Inflammatory macrophage treated with lipopolysaccharide for 1 hour (primary cell): ENCODE results near the gene BCAS3.
"Not testable (repeated sequence)": the region's sequence is repeated elsewhere in the genome, so short reads cannot be mapped to it uniquely, and the experiment has no call there.

Experiments
- DNase-seq, 2 donors: peaks; one replicate each; pipeline ENCODE4 v3.0.0-alpha.2; 2020 to 2022

Gene BCAS3

GRCh38 chr17:61015966-61016365, 338.3 kb downstream of the BCAS3 start:
- no peak for DNase-seq

GRCh38 chr17:61017317-61018006, 339.8 kb downstream of the BCAS3 start:
- DNase-seq: no peak

GRCh38 chr17:61018938-61019337, 341.3 kb downstream of the BCAS3 start:
- no peak for DNase-seq

DNA sequence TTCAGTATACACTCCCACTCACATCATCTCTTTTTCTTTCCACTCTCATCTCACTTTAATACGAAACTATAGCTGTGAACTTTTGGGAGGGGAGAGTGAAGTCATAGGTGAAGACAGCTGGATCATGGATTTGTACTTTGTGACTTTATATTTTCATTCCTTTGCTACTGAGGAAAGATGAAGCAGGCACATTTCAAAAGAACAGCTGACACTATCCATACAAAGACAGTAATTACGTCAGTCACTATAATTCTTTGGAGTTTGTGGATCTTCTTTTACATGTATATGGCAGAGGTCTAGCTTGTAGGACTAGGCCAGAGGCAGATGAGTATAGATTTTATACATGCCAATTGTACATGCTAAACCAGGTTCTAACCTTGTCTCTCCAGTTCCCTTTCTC, 346.3 kb downstream of the BCAS3 start:
- DNase-seq: no peak

DNA sequence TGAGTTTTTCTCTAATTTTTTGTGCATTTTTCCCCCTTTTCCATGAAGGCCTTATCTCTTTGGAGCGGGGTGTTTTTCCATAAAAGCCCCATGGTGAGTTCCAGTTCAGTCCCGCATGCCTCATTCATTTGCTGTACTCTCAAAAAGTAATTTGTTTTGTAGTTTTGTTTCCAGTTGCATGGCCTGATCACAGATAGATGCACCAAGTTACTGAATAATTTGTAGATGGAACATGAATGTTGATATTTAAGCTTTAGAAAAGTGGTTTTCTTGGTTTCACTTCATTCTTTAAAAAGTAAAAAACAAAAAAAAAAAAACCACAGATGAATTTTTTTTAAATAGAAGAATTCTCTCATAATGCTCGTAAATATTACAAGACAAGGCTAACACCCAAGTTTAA, 349.2 kb downstream of the BCAS3 start:
- no peak for DNase-seq

DNA sequence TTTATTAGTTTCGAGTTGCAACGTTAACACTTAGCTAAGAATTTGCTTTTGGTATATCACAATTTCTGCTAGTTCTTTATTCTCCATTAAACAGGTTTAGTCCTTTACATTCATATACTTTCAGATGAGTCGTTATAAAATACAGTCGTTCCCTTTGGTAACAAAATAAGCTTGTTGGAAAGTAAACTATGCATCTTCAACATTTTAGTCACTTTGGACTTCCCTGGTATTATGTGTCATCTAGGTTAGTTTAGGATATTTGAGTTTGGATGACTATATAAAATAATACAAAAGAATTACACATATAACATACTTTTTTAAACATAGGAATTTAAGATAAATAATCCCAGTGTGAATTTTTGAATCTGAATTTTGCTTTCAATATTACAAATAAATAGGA, 351.5 kb downstream of the BCAS3 start:
- DNase-seq: no peak

GRCh38 chr17:61040666-61041065, 363.0 kb downstream of the BCAS3 start:
- DNase-seq: no peak

DNA sequence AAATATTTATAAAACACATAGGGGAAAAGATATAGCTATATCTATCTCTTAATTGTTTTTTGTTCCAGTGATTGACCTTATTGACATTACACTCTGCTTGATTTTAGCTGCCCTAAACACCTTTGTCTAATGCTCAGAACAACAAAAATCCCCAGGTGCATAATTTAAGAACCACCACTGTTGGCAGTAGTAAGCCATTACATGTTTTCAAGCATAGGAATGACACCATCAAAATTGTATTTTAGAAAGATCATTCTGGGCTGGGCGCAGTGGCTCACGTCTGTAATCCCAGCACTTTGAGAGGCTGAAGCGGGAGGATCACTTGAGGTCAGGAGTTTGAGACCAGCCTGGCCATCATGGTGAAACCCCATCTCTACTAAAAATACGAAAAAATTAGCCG, 364.7 kb downstream of the BCAS3 start:
- not testable (repeated sequence) for DNase-seq

DNA sequence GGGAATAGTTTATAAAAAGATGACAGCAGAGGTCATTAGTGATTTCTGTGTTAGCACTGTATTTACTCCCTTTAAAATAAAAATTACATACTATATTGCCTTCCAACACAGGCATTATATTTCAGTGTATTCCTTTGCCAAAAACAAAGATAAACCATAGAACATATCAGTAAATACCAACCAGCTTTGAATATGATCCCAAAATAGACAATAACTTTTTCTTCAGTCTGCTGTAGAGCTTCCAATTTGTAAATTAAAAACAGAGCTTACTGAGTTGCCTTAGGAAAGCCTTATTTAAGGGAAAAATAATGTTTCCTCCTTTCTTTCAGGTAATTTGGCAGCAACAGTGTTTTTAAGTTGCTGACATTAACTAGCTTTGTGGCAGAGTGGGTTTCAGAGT, 369.9 kb downstream of the BCAS3 start:
- no peak for DNase-seq

GRCh38 chr17:61048376-61049106, 370.9 kb downstream of the BCAS3 start:
- DNase-seq: no peak

GRCh38 chr17:61053469-61053868, 375.8 kb downstream of the BCAS3 start:
- no peak for DNase-seq

DNA sequence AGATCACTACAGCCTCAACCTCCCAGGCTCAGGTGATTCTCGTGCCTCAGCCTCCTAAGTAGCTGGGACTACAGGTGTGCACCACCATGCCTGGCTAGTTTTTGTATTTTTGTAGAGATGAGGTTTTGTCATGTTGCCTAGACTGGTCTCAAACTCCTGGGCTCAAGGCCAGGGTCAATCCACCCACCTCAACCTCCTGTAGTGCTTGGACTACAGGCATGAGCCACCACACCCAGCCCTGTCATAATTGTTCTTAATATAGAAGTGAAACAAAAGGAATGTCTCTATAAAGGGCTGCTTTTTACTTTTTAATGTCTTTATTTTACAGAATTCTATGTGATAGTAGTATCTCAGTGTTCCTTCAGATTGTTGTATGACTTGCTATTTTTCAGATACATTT, 376.8 kb downstream of the BCAS3 start:
- no peak for DNase-seq

- no peak for DNase-seq
These were observed 379.6 kb downstream of the BCAS3 start for GRCh38 chr17:61057257-61057656.

GRCh38 chr17:61058066-61058465, 380.4 kb downstream of the BCAS3 start:
- no peak for DNase-seq

DNA sequence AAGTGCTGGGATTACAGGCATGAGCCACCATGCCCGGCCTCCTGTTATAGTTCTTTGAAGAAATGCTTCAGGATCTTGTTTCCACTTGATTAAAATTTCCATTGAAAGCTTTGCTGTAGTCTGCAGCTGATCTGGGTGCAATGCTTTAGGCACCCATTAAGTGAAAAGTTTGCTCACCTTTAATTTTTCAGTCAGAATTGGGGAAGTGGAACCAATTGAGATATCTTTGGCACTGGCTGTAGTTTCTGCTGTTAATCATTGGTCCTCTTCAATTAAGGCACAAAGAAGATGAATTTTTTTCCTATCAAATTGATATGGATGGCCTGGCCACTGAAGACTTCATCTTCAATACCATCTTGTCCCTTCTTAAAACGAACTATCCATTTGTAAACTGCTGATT, 385.9 kb downstream of the BCAS3 start:
- no peak for DNase-seq

DNA sequence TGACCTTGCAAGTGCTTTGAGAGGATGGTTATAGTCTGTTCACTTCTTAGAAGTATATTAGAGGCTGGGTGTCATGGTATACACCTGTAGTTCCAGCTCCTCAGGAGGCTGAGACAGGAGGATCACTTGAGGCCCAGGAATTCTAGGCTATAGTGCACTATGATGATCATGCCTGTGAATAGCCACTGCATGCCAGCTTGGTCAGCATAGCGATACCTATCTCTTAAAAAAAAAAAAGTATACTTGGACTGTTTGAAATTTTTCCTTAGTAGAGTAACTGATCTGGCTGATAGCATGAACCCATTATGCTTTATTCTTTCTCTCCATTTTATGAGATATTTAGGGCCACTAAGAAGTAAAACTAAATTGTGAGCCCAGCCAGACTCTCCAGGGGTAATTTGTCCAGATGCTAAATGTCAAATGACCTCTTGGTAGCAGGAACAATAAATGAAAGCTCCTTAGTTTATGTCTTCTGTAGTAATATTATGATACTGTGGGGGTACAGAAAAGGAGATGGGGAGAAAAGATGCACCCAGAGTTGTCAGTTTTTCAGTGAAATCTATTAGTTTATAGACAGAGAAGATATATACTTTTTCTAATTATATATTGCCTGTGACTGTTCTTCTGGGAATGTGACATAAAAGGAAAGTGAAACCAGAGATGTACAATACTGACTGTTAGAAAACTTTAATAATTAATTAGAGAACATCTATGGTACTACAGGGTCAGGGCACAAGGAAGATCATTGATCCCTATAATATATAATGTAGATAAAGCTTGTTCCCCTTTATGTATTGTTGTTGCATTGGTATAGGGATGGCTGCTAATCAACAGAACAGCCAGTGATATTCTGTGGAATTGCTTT, 386.7 kb downstream of the BCAS3 start:
- no peak for DNase-seq

- DNase-seq: no peak
These were observed 387.7 kb downstream of the BCAS3 start for GRCh38 chr17:61065263-61065773.

DNA sequence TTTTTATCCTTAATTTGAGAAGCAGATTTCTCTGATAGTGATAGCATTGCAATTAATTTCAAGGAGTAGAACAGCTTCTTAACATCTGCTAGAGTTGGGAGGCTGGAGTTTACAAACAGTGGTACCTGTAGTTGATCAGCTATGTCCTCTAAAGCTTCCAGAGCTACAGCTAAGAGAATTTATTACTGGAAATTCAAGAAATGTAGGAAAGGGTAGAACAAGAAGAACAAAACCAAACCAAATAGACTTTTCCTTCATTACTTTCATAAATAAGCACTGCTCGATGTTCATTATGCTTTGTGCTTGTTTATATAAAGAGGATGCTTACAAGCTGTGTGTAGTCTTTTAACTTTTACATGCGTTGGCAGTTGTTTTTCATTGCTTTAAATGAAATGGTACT, 388.4 kb downstream of the BCAS3 start:
- DNase-seq: no peak

DNA sequence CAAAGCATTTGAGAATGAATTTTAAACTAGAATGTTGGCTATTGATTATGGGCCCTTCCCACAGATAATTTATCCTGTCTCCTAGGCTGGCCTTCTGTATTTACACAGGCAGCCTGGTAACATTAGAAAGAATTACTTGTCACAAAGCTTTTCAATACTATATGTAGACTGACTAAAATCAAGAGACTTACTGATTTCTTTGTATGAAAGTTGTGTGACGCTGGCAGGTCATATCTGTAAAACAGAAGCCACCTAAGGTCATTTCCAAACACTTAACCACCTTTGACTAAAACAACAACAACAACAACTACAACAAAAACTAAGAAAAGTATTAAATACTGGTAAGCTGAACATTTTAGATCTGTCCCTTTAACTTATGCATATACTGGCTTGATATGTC, 393.0 kb downstream of the BCAS3 start:
- DNase-seq: no peak

DNA sequence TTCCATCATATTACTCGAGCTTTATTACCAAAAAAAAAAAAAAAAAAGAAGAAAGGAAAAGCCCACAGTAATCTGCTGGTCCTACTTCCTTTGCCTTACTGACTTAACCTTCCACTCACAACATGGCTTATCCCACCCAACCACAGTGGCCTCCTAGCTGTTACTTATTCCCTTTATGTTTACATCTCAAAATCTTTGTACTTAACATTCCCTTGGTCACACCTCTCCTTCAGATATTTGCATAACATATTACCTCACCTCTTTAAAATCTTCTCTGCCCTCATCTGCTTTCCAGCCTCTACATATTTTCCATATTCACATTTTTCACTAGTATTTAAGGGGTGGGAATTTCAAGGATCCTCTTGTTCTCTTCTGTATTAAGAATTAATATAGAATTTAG, 395.0 kb downstream of the BCAS3 start:
- DNase-seq: no peak

DNA sequence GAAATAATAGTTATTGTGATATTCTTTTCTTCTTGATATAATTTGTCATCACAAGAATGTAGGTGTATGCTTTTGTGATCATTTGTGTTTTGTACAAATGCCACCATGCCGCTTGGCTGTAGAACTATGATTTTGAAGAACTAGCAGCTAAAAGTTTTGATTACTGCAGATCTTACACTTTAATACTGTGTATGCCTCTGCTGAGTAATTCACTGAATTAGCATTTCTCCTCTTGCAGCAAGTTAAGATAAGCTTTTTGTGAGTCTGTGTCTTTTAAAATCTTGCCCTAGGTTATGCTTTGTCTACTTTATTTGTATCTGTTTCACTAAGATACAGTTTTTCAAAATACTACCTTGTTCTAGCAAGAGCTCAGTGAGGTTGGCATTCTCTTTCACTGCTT, 395.5 kb downstream of the BCAS3 start:
- DNase-seq: no peak

DNA sequence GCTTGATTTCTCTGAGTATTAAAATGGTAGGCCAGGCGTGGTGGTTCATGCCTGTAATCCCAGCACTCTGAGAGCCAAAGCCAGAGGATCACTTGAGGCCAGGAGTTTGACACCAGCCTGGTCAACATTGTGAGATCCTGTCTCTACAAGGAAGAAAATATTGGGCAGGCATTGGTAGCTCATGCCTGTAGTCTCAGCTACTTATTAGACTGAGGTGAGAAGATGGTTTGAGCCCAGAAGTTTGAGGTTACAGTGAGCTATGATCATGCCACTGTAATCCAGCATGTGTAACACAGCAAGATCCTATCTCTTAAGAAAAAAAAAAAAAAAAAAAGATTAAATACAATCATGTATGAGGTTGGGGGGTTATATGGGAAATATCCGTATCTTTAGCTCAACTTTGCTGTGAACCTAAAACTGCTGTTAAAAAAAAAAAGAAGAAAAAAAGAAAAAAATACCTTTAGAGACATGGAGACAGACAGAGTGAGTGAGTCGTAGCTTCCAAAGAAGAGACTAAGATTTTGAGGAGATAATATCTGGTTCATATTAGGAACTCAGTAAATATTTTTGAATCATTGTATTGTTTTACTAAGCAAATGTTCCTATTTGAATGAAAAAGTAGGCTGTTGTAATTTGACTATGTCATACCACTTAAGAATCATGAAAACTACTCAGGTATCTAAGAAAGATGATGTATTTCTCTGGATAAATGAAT, 396.3 kb downstream of the BCAS3 start:
- DNase-seq: no peak

DNA sequence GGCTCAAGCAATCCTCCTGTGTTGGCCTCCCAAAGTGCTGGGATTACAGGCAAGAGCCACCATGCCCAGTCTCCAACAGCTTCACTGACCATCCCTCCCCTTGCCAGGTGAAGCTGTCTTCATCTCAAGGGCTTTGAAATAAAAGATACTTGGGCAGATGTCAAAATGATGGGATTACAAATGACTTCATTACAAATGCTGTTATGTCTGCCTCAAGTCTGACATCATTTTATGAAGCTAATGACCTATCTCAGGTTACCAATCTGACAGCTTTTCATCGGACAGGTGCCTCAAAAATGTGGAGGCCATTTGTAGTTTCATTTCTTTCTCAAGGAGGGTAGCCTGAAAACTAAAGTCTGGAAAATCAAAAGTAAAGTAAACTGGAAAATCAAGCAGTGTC, 398.3 kb downstream of the BCAS3 start:
- no peak for DNase-seq
